Astrocyte (in vitro differentiated cells and primary cell): Measurements from ENCODE around the gene GATB. TPM values are rescaled to one million over a fixed set of nuclear protein-coding genes. Genes with fewer than 3 reads are reported as not detected.

ENCODE experiments used
- DNase-seq: peaks from one replicate; pipeline ENCODE4 v3.0.0-alpha.2; 2010; ENCODE audit warnings: low read depth
- FAIRE-seq: peaks from 2 replicates; lab custom pipeline; 2011; peaks lifted over from hg19 to GRCh38; lab: Jason Lieb, UNC
- H2AFZ ChIP-seq: 2 replicates; pipeline ENCODE4 v1.6.0; 2012; ENCODE audit warnings: low read depth, low read length, inconsistent platforms
- H3K27ac ChIP-seq: 2 replicates; pipeline ENCODE4 v1.5.1; 2011; ENCODE audit warnings: low read depth, low read length, inconsistent platforms
- H3K27me3 ChIP-seq: 2 replicates; pipeline ENCODE4 v1.6.0; 2011; ENCODE audit warnings: low read length, inconsistent platforms; ENCODE audit not compliant: insufficient read depth
- H3K36me3 ChIP-seq: 2 replicates; pipeline ENCODE4 v1.5.1; 2011; ENCODE audit warnings: low read length, inconsistent platforms; ENCODE audit not compliant: insufficient read depth
- H3K4me1 ChIP-seq: 2 replicates; pipeline ENCODE4 v1.5.1; 2011; ENCODE audit warnings: low read length, inconsistent platforms; ENCODE audit not compliant: insufficient read depth
- H3K4me2 ChIP-seq: 2 replicates; pipeline ENCODE4 v1.6.0; 2012; ENCODE audit warnings: low read length, inconsistent platforms
- H3K4me3 ChIP-seq: 2 replicates; pipeline ENCODE4 v1.5.1; 2011; ENCODE audit warnings: low read depth, mild to moderate bottlenecking, low read length, inconsistent platforms; ENCODE audit not compliant: insufficient read depth
- H3K79me2 ChIP-seq: 2 replicates; pipeline ENCODE4 v1.6.0; 2012; ENCODE audit warnings: mild to moderate bottlenecking, low read length, inconsistent platforms; ENCODE audit not compliant: insufficient read depth
- H3K9ac ChIP-seq: 2 replicates; pipeline ENCODE4 v1.6.0; 2012; ENCODE audit warnings: mild to moderate bottlenecking, low read length, inconsistent platforms
- H3K9me3 ChIP-seq: 2 replicates; pipeline ENCODE4 v1.5.1; 2012; ENCODE audit warnings: low read depth, mild to moderate bottlenecking, low read length, inconsistent platforms; ENCODE audit not compliant: insufficient read depth
- H4K20me1 ChIP-seq: 2 replicates; pipeline ENCODE4 v1.6.0; 2012; ENCODE audit warnings: low read length, inconsistent platforms; ENCODE audit not compliant: insufficient read depth
- H3K27ac Mint-ChIP-seq: one replicate; pipeline ENCODE4 v1.8.0; 2021; ENCODE audit warnings: mild to moderate bottlenecking, mixed read lengths; ENCODE audit not compliant: unreplicated experiment
- H3K27me3 Mint-ChIP-seq: one replicate; pipeline ENCODE4 v1.8.0; 2021; ENCODE audit warnings: low read depth, mixed read lengths; ENCODE audit not compliant: unreplicated experiment
- H3K36me3 Mint-ChIP-seq: one replicate; pipeline ENCODE4 v1.8.0; 2021; ENCODE audit warnings: low read depth, mixed read lengths; ENCODE audit not compliant: unreplicated experiment
- H3K4me1 Mint-ChIP-seq: one replicate; pipeline ENCODE4 v1.8.0; 2021; ENCODE audit warnings: low read depth, mixed read lengths; ENCODE audit not compliant: unreplicated experiment
- H3K4me3 Mint-ChIP-seq: one replicate; pipeline ENCODE4 v1.8.0; 2021; ENCODE audit warnings: mild to moderate bottlenecking, moderate library complexity, mixed read lengths; ENCODE audit not compliant: unreplicated experiment
- H3K9me3 Mint-ChIP-seq: one replicate; pipeline ENCODE4 v1.8.0; 2021; ENCODE audit warnings: mild to moderate bottlenecking, mixed read lengths; ENCODE audit not compliant: unreplicated experiment
- CTCF ChIP-seq: IDR thresholded peaks from 2 replicates; pipeline ENCODE4 v1.5.1; 2011; ENCODE audit warnings: low read depth, mild to moderate bottlenecking, inconsistent platforms, low read length, moderate library complexity; ENCODE audit not compliant: insufficient read depth
- EZH2 ChIP-seq: IDR thresholded peaks from 2 replicates; pipeline ENCODE4 v1.6.1; 2012; ENCODE audit warnings: mild to moderate bottlenecking, low read length, inconsistent platforms; ENCODE audit not compliant: insufficient read depth
- total RNA-seq: library from RNA; stranded (reverse); gene quantifications from 2 replicates; pipeline ENCODE4 v1.2.1, GENCODE V29; 2021

The GATB gene
- total RNA-seq, 1 donor from 2014 or later = 20.8 TPM

GRCh38 chr4:151667048-151667447 lies 93.8 kb downstream of the GATB start:
- Histone ChIP-seq H4K20me1 (no peaks in the 10 kb centered on the region), H3K27me3 (no peaks in the 10 kb centered on the region), H3K4me1 (no peaks in the 10 kb centered on the region), H2AFZ (no peak overlapping the region), H3K4me2 (no peak overlapping the region), H3K79me2 (no peaks in the 10 kb centered on the region), H3K36me3 (no peaks in the 10 kb centered on the region), H3K27ac (no peak overlapping the region), H3K9ac (no peak overlapping the region), H3K9me3 (no peaks in the 10 kb centered on the region), H3K4me3 (no peak overlapping the region)
- TF ChIP-seq CTCF = no peak
- TF ChIP-seq EZH2 = no peak
- no peaks in the 10 kb centered on the region for H3K36me3 Mint-ChIP-seq
- FAIRE-seq = peak; percentile 69
- DNase-seq = no peak
- H3K9me3 Mint-ChIP-seq = no peaks in the 10 kb centered on the region
- H3K27me3 Mint-ChIP-seq = no peaks in the 10 kb centered on the region
- H3K4me1 Mint-ChIP-seq = peaks cover 36% of the 10 kb centered on the region
- no peak overlapping the region for H3K27ac Mint-ChIP-seq
- H3K4me3 Mint-ChIP-seq = no peak overlapping the region

GRCh38 chr4:151666501-151666900 lies 94.3 kb downstream of the GATB start:
- no peak overlapping the region for H3K4me3 ChIP-seq
- no peaks in the 10 kb centered on the region for H3K27me3 Mint-ChIP-seq
- H3K36me3 ChIP-seq = no peaks in the 10 kb centered on the region
- FAIRE-seq (no peak), DNase-seq (no peak)
- H3K9me3 Mint-ChIP-seq = no peaks in the 10 kb centered on the region
- no peaks in the 10 kb centered on the region for H3K4me1 ChIP-seq
- H3K9ac ChIP-seq = no peak overlapping the region
- no peak overlapping the region for H3K27ac ChIP-seq
- H3K79me2 ChIP-seq = no peaks in the 10 kb centered on the region
- H4K20me1 ChIP-seq = no peaks in the 10 kb centered on the region
- H3K4me1 Mint-ChIP-seq = peaks cover 32% of the 10 kb centered on the region
- H3K4me3 Mint-ChIP-seq = no peak overlapping the region
- no peaks in the 10 kb centered on the region for H3K27me3 ChIP-seq
- no peaks in the 10 kb centered on the region for H3K9me3 ChIP-seq
- no peak overlapping the region for H3K4me2 ChIP-seq
- no peak overlapping the region for H3K27ac Mint-ChIP-seq
- no peak overlapping the region for H2AFZ ChIP-seq
- no peak for TF ChIP-seq EZH2
- TF ChIP-seq CTCF = no peak
- no peaks in the 10 kb centered on the region for H3K36me3 Mint-ChIP-seq

GRCh38 chr4:151665785-151666127 lies 95.1 kb downstream of the GATB start:
- DNase-seq (no peak), FAIRE-seq (no peak)
- no peaks in the 10 kb centered on the region for H3K27me3 Mint-ChIP-seq
- Histone ChIP-seq H3K27ac (no peak overlapping the region), H3K4me3 (no peak overlapping the region), H3K4me2 (no peak overlapping the region), H4K20me1 (no peaks in the 10 kb centered on the region), H3K79me2 (no peaks in the 10 kb centered on the region), H2AFZ (no peak overlapping the region), H3K27me3 (no peaks in the 10 kb centered on the region), H3K9me3 (no peaks in the 10 kb centered on the region), H3K4me1 (no peaks in the 10 kb centered on the region), H3K9ac (no peak overlapping the region), H3K36me3 (no peaks in the 10 kb centered on the region)
- peaks cover 29% of the 10 kb centered on the region for H3K4me1 Mint-ChIP-seq
- H3K36me3 Mint-ChIP-seq = no peaks in the 10 kb centered on the region
- H3K9me3 Mint-ChIP-seq = no peaks in the 10 kb centered on the region
- no peak overlapping the region for H3K27ac Mint-ChIP-seq
- no peak for TF ChIP-seq EZH2
- TF ChIP-seq CTCF = no peak
- H3K4me3 Mint-ChIP-seq = no peak overlapping the region
